ENCODE measurements around the gene PTGFR.

PTGFR gene

GRCh38 chr1:78490861-78491450 lies at the start of gene PTGFR:
Gene PTGFR, plus strand, starts transcription at chr1:78490974. Its CDS starts 1,770 bp downstream, at chr1:78492744.
- DNase-seq = peak; percentile 49

- peak; percentile 27 for DNase-seq
Observed at GRCh38 chr1:78441921-78442320, 48.9 kb upstream of the PTGFR start.

GRCh38 chr1:78447086-78447485 lies 43.7 kb upstream of the PTGFR start:
- peak; percentile 37 for DNase-seq

GRCh38 chr1:78464449-78464891 lies 26.3 kb upstream of the PTGFR start:
- DNase-seq = no peak

- no peak for DNase-seq
Observed at GRCh38 chr1:78465143-78465542, 25.6 kb upstream of the PTGFR start.

- no peak for DNase-seq
Observed at GRCh38 chr1:78468521-78468920, 22.3 kb upstream of the PTGFR start.

GRCh38 chr1:78469576-78469975 lies 21.2 kb upstream of the PTGFR start:
- no peak for DNase-seq

GRCh38 chr1:78471890-78472620 lies 18.7 kb upstream of the PTGFR start:
- DNase-seq = no peak

- peak; percentile 11 for DNase-seq
Observed at GRCh38 chr1:78472851-78473496, 17.8 kb upstream of the PTGFR start.

GRCh38 chr1:78474092-78474491 lies 16.7 kb upstream of the PTGFR start:
- no peak for DNase-seq

GRCh38 chr1:78475888-78476610 lies 14.7 kb upstream of the PTGFR start:
- DNase-seq = no peak

GRCh38 chr1:78483903-78484302 lies 6.9 kb upstream of the PTGFR start:
- peak; percentile 78 for DNase-seq

- DNase-seq = peak; percentile 72
Observed at GRCh38 chr1:78491451-78492071, 787 bp downstream of the PTGFR start.

GRCh38 chr1:78492386-78492950 lies 1.7 kb downstream of the PTGFR start:
- DNase-seq = no peak

- DNase-seq = peak; percentile 26
Observed at GRCh38 chr1:78493451-78493850, 2.7 kb downstream of the PTGFR start.

GRCh38 chr1:78497201-78497600 lies 6.4 kb downstream of the PTGFR start:
- peak; percentile 45 for DNase-seq

GRCh38 chr1:78500529-78500928 lies 9.8 kb downstream of the PTGFR start:
- no peak for DNase-seq

GRCh38 chr1:78501203-78501602 lies 10.4 kb downstream of the PTGFR start:
- DNase-seq = no peak

- no peak for DNase-seq
Observed at GRCh38 chr1:78511334-78511733, 20.6 kb downstream of the PTGFR start.

- DNase-seq = no peak
Observed at GRCh38 chr1:78516716-78517115, 25.9 kb downstream of the PTGFR start.

- peak; percentile 32 for DNase-seq
Observed at GRCh38 chr1:78519446-78519845, 28.7 kb downstream of the PTGFR start.

GRCh38 chr1:78520216-78520615 lies 29.4 kb downstream of the PTGFR start:
- DNase-seq = no peak

GRCh38 chr1:78520843-78521242 lies 30.1 kb downstream of the PTGFR start:
- no peak for DNase-seq
